ENCODE results near the gene MDH2. TPM values are rescaled to one million over a fixed set of nuclear protein-coding genes. Genes with fewer than 3 reads are reported as not detected.

The MDH2 gene
- total and polyA plus RNA-seq, 10 of the 15 experiments (the other 5 are each of a cell fraction or from before 2014, with no cell fraction given), result 106 to 530 (median 202) TPM

DNA sequence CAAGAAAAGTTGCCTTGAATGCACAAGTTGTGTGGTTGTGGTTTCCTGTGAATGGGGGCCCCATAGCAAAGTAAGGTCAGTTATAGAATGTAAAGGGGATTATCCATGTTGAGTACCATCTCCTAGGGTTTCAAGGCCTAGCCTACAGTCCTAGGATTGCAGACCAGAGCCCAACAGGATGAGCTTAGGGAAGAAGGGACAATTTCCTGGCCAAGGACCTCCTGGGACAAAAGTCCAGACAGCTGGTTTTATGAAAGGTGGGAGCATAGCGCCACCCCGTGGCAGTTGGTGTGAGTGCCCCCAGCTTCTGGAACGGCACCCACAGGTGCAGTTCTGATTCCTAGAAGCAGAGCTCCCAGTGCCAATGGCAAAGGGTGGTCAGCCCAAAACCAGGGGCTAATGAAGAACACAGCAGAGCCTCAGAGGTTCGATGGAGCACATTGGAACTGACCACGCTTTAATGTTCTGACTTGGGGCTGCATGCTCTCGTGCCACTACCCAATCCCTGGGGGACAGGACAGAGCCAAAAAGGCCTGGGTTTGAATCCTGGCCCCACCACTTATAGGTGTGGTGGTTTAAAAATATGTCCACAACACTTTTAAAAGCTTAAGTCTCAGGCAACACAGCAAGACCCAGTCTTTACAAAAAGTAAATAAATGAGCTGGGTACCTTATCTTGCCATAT, 27.7 kb upstream of the MDH2 start:
- Histone ChIP-seq H2AFZ (ENCODE audit: control insufficient read depth, low read depth, low read length) (peak overlapping the region; percentile 41; the same call in 1 of the 2 replicates), H3K27me3 (replicated peaks in 1 of 2; ENCODE audit: control insufficient read depth in 2 of 2, insufficient read depth in 2 of 2, low read length in 1 of 2) (no peaks in the 10 kb centered on the region), H4K20me1 (ENCODE audit: control insufficient read depth, insufficient read depth) (no peaks in the 10 kb centered on the region), H3K27ac (ENCODE audit: control insufficient read depth, insufficient read depth) (peak overlapping the region; percentile 41), H3K9ac (ENCODE audit: control insufficient read depth, insufficient read depth, low read length) (no peak overlapping the region; the same call in 1 of the 2 replicates), H3K4me3 (no peak overlapping the region), H3K79me2 (ENCODE audit: control insufficient read depth, insufficient read depth, low read length) (no peaks in the 10 kb centered on the region), H3K36me3 (ENCODE audit: control insufficient read depth in 2 of 2, insufficient read depth in 2 of 2, low read length in 1 of 2) (peaks cover 0 to 11% of the 10 kb centered on the region in 2 experiments; a peak in 2 of 4 replicates), H3K4me1 (ENCODE audit: control insufficient read depth, insufficient read depth, low read length) (peaks cover 10% of the 10 kb centered on the region; the same call in 1 of the 2 replicates), H3K4me2 (ENCODE audit: control insufficient read depth, insufficient read depth) (peak overlapping the region; percentile 31; the same call in 1 of the 2 replicates), H3K9me3 (replicated peaks; ENCODE audit: control insufficient read depth, insufficient read depth, low read length) (no peaks in the 10 kb centered on the region)
- FAIRE-seq (peak; percentile 72), DNase-seq (ENCODE audit: low read depth, low spot score) (peak; percentile 34), ATAC-seq (peak; percentile 94)
- POLR2A ChIA-PET, result interaction anchor here (1.0 to 2.0 kb wide), 6 partner anchors 10 to 154 kb away, joined by 3 to 9 read pairs (median 4); partner anchors contain the start of genes MDH2, STYXL1 and TMEM120A
- in situ Hi-C loops (cut with MboI) (loop anchor here (5.0 kb wide), 1 partner anchor 153 kb away; no protein-coding TSS in a partner anchor), intact Hi-C loops (cut with micrococcal nuclease; ENCODE audit: unreplicated experiment) (loop anchor here (1.0 to 5.0 kb wide), 2 partner anchors 103 to 154 kb away; partner anchors contain the start of gene POR)
- CTCF ChIA-PET, result interaction anchor here (0.6 to 7.7 kb wide), 43 partner anchors 9 to 1607 kb away, joined by 3 to 247 read pairs (median 4); partner anchors contain the start of genes MDH2, POR, RHBDD2 and STYXL1
- BruUV-seq (replicated peaks), result no TSS peak
- RAD21 ChIA-PET (ENCODE audit: unreplicated experiment), result interaction anchor here (0.7 to 6.4 kb wide), 21 partner anchors 11 to 974 kb away, joined by 3 to 115 read pairs (median 5); partner anchors contain the start of genes MDH2, RHBDD2 and STYXL1
- SMC1A ChIA-PET (ENCODE audit: uncharacterized antibody, unreplicated experiment), result interaction anchor here (0.6 to 3.0 kb wide), 23 partner anchors 10 to 1603 kb away, joined by 3 to 75 read pairs (median 4); no protein-coding TSS in a partner anchor
- WGBS (ENCODE audit: insufficient coverage, insufficient replicate concordance, low lambda C conversion rate, missing lambda C conversion rate), result 38% methylated on average over 6 of the region's 6 CpGs
- TF ChIP-seq, protein P1, sequence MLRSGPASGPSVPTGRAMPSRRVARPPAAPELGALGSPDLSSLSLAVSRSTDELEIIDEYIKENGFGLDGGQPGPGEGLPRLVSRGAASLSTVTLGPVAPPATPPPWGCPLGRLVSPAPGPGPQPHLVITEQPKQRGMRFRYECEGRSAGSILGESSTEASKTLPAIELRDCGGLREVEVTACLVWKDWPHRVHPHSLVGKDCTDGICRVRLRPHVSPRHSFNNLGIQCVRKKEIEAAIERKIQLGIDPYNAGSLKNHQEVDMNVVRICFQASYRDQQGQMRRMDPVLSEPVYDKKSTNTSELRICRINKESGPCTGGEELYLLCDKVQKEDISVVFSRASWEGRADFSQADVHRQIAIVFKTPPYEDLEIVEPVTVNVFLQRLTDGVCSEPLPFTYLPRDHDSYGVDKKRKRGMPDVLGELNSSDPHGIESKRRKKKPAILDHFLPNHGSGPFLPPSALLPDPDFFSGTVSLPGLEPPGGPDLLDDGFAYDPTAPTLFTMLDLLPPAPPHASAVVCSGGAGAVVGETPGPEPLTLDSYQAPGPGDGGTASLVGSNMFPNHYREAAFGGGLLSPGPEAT (IDR thresholded peaks at IDR 0.05; ENCODE audit: low read depth), result peak; percentile 37; the same call in 1 of the 2 replicates
- TF ChIP-seq YY1 (IDR thresholded peaks at IDR 0.05; ENCODE audit: low read depth, low read length) (peak; percentile 61; the same call in 1 of the 2 replicates), SPI1 (IDR thresholded peaks at IDR 0.05; ENCODE audit: borderline replicate concordance, insufficient read depth, low read depth, low read length) (no peak), SMC3 (IDR thresholded peaks at IDR 0.05; ENCODE audit: borderline replicate concordance, low read length) (peak; percentile 96), STAT1 (conservative IDR thresholded peaks at IDR 0.05) (0 out of 2 replicates have a peak, but pooled peaks have one; percentile 60), IKZF1 (conservative IDR thresholded peaks at IDR 0.05) (peak; percentile 38; the same call in 1 of the 2 replicates), HDGF (IDR thresholded peaks at IDR 0.05) (0 out of 2 replicates have a peak, but pooled peaks have one; percentile 41), ZNF24 (IDR thresholded peaks at IDR 0.05) (no peak), IRF4 (IDR thresholded peaks at IDR 0.05; ENCODE audit: low read depth, low read length) (peak; percentile 39; the same call in 1 of the 2 replicates), NBN (IDR thresholded peaks at IDR 0.05) (0 out of 2 replicates have a peak, but pooled peaks have one; percentile 49), NR2C1 (IDR thresholded peaks at IDR 0.05) (no peak), RUNX3 (IDR thresholded peaks at IDR 0.05; ENCODE audit: low read length) (peak; percentile 95), RAD21 (IDR thresholded peaks at IDR 0.05; ENCODE audit: insufficient read depth, low read depth, low read length) (peak; percentile 91)
- TF ChIP-seq, protein P2, sequence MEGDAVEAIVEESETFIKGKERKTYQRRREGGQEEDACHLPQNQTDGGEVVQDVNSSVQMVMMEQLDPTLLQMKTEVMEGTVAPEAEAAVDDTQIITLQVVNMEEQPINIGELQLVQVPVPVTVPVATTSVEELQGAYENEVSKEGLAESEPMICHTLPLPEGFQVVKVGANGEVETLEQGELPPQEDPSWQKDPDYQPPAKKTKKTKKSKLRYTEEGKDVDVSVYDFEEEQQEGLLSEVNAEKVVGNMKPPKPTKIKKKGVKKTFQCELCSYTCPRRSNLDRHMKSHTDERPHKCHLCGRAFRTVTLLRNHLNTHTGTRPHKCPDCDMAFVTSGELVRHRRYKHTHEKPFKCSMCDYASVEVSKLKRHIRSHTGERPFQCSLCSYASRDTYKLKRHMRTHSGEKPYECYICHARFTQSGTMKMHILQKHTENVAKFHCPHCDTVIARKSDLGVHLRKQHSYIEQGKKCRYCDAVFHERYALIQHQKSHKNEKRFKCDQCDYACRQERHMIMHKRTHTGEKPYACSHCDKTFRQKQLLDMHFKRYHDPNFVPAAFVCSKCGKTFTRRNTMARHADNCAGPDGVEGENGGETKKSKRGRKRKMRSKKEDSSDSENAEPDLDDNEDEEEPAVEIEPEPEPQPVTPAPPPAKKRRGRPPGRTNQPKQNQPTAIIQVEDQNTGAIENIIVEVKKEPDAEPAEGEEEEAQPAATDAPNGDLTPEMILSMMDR (IDR thresholded peaks at IDR 0.05 in 2 of 3, conservative IDR thresholded peaks at IDR 0.05 in 1 of 3; ENCODE audit: control insufficient read depth in 2 of 3, extremely low read depth in 1 of 3, insufficient read depth in 1 of 3, low read depth in 3 of 3, low read length in 3 of 3), result peak; percentile 89 to 94 (median 92)
- TF ChIP-seq, protein P3, sequence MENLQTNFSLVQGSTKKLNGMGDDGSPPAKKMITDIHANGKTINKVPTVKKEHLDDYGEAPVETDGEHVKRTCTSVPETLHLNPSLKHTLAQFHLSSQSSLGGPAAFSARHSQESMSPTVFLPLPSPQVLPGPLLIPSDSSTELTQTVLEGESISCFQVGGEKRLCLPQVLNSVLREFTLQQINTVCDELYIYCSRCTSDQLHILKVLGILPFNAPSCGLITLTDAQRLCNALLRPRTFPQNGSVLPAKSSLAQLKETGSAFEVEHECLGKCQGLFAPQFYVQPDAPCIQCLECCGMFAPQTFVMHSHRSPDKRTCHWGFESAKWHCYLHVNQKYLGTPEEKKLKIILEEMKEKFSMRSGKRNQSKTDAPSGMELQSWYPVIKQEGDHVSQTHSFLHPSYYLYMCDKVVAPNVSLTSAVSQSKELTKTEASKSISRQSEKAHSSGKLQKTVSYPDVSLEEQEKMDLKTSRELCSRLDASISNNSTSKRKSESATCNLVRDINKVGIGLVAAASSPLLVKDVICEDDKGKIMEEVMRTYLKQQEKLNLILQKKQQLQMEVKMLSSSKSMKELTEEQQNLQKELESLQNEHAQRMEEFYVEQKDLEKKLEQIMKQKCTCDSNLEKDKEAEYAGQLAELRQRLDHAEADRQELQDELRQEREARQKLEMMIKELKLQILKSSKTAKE (IDR thresholded peaks at IDR 0.05; ENCODE audit: low read depth, poor library complexity, severe bottlenecking), result peak; percentile 36
- TF ChIP-seq, protein P4, sequence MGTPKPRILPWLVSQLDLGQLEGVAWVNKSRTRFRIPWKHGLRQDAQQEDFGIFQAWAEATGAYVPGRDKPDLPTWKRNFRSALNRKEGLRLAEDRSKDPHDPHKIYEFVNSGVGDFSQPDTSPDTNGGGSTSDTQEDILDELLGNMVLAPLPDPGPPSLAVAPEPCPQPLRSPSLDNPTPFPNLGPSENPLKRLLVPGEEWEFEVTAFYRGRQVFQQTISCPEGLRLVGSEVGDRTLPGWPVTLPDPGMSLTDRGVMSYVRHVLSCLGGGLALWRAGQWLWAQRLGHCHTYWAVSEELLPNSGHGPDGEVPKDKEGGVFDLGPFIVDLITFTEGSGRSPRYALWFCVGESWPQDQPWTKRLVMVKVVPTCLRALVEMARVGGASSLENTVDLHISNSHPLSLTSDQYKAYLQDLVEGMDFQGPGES (IDR thresholded peaks at IDR 0.05), result no peak
